Measurements from ENCODE around the gene FOXP1.

Gene FOXP1

DNA sequence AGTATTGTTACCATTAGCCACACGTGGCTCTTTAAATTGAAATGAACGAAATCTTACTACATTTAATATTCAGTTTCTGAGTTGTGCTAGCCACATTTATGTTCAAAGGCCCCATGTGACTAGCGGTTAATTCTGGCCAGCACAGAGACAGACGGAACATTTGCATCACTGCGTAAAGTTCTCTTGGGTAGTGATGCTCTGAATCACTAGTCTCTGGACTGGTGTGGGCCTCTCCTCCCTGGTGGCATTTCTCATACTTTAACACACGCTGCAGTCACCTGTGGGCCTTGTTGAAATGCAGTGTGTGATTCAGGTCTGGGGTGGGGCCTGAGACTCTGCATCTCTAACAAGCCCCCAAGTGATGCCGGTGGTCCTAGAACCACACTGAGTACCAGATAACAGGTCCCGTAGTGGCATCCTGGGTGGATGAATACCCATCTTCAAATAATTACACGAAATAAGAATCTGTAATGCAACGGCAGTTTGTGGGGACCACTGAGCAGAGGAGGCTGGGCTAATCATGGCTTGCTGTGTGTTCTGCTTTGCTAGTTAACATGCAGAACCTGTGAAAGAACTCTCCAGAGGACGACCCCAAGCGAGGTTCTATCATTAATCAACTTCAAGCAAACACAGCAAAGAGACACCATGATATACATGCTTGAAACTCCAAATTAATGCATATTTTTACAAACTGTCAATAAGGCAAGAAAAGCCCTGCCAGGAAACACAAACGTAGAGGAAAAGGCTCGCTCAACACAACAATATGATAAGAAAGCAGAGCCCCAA lies 623.8 kb downstream of the FOXP1 start:
- POLR2A ChIA-PET = no interaction called here
- TF ChIP-seq, protein P1, sequence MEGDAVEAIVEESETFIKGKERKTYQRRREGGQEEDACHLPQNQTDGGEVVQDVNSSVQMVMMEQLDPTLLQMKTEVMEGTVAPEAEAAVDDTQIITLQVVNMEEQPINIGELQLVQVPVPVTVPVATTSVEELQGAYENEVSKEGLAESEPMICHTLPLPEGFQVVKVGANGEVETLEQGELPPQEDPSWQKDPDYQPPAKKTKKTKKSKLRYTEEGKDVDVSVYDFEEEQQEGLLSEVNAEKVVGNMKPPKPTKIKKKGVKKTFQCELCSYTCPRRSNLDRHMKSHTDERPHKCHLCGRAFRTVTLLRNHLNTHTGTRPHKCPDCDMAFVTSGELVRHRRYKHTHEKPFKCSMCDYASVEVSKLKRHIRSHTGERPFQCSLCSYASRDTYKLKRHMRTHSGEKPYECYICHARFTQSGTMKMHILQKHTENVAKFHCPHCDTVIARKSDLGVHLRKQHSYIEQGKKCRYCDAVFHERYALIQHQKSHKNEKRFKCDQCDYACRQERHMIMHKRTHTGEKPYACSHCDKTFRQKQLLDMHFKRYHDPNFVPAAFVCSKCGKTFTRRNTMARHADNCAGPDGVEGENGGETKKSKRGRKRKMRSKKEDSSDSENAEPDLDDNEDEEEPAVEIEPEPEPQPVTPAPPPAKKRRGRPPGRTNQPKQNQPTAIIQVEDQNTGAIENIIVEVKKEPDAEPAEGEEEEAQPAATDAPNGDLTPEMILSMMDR (IDR thresholded peaks at IDR 0.05; ENCODE audit: control extremely low read depth, extremely low read depth, low read depth, missing control alignments) = no peak
- DNase-seq (ENCODE audit: extremely low spot score) = no peak
- CTCF ChIA-PET = no interaction called here

DNA sequence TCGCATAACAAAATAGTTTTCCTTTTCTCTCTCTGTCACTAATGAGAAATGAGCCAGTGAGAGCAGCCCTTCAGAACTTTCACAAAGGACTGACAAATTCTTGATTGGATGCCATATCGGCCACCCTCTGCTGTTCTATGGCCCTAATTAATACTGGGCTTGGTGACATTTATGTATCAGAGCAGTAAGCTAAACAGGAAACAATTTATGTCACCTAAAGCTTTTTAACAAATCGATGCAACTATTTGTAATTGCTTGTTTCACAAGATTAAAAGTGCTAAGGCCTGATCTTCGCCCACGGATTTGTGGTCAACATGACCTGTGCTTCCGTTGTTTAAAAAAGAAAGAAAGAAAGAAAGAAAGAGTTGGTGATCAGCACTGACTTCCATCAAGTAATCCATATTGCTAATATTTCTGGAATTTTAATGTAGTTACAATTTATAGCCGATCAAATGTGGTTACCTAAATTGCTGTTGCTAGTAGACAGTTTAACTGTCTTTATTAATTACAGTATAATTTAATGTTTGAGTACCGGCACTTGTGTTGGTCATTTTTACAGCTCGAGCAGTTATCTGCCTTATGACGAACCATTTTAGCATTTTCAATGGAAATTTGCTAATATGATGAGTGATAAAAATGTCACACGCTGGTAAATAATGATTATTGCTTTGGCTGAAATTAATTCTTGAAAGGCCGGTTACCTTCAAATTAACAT lies 631.3 kb downstream of the FOXP1 start:
- no peak for DNase-seq (ENCODE audit: extremely low spot score)
- TF ChIP-seq, protein P1 (IDR thresholded peaks at IDR 0.05; ENCODE audit: control extremely low read depth, extremely low read depth, low read depth, missing control alignments) = no peak
- CTCF ChIA-PET = interaction anchor here (1.3 to 1.5 kb wide), 2 partner anchors 11 to 13 kb away, joined by 3 to 6 read pairs; no protein-coding TSS in a partner anchor
- POLR2A ChIA-PET = no interaction called here

DNA sequence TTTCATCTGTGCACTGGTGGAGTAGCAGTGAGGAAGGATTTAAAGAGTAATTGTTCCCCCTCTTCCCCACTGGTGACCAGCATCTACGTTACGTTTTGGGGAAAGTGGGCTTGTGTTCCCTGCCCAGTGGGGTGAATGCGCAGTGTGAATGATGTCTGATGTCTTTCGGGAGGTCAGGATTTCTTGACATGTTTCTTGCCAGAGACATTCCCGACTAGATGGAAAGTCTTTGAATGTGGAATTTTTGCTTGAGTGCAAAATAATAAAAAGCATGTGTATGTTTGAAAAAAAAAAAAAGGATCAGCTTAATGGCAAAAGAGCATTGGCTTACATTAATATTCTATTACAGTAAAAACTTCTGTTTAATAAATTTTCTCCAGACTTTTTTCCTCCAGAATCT lies 632.2 kb downstream of the FOXP1 start:
- no peak for DNase-seq (ENCODE audit: extremely low spot score)
- CTCF ChIA-PET = interaction anchor here (1.3 to 1.5 kb wide), 2 partner anchors 12 kb away, joined by 3 to 6 read pairs; no protein-coding TSS in a partner anchor
- TF ChIP-seq, protein P1 (IDR thresholded peaks at IDR 0.05; ENCODE audit: control extremely low read depth, extremely low read depth, low read depth, missing control alignments) = no peak
- POLR2A ChIA-PET = no interaction called here

DNA sequence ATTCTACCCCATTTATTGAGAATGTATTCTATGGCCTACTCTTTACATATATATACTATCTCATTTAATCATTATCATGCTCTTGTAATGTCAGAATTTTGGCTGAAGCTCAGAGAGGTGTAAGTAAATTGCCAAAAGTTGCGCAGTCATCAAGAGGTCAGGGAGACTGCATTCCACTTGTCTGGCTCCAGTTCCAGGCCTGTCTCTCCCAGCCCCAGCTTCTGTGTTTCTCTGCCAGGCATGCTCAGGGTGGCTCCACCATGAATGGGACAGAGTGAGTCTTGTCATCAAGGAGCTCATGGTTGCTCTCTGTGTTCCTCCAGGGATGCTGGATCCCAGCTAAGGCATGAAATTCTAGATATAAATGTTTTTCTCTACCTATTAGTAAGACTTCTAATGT lies 635.9 kb downstream of the FOXP1 start:
- POLR2A ChIA-PET = no interaction called here
- CTCF ChIA-PET = interaction anchor here (1.3 to 1.4 kb wide), 2 partner anchors 10 to 18 kb away, joined by 3 read pairs; no protein-coding TSS in a partner anchor
- TF ChIP-seq, protein P1 (IDR thresholded peaks at IDR 0.05; ENCODE audit: control extremely low read depth, extremely low read depth, low read depth, missing control alignments) = no peak
- no peak for DNase-seq (ENCODE audit: extremely low spot score)

DNA sequence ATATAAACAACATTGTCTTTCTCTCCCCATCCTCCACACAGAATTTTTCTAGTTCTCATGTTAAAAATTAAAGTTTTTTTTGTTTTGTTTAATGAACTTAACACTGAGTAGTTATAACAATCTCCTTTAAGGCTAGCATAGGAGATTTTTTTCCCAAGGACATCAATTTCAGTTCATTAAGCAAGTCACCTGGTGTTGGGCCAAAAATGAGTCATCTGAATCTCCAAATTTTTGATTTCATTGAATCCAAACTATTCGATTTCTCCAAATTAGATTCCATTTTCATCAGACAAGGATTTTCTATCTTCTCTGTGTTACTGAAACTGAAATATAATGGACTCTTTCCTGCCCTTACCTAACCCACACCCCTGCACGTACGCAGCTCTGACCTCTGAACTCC lies 639.6 kb downstream of the FOXP1 start:
- DNase-seq (ENCODE audit: extremely low spot score) = no peak
- ChIA-PET CTCF (no interaction called here), POLR2A (no interaction called here)
- TF ChIP-seq, protein P1 (IDR thresholded peaks at IDR 0.05; ENCODE audit: control extremely low read depth, extremely low read depth, low read depth, missing control alignments) = no peak

DNA sequence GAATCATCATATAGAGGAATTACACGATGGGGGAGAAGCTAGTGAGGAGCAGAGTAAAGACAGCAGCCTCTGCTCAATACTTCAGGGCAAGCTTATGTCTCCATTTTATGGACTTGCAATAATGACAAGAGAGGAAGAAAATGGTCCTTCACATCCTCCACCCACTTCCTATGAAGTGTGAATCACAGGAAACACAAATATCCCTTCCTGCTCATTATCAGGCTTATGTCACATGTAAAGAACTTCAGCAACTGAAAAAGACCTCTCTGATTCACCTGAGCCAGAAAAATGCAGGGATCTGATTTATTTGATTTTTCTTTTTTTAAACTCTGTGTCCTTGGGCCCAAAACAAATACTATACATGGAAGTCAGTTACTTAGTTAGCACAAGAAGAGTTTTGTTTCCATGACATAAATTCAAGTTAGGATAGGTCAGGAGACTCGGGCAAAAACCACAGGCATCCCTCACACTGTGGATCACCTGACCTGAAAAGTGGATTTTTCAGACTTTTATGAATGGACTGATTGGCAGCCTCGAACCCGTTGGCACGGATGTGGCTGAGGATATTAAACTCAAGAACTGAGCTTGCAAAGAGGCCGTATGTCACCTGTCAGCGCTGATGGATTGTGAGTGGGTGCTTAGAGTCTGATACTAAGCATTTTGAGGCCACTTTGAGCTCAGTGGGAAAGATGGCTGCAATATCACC lies 650.3 kb downstream of the FOXP1 start:
- DNase-seq (ENCODE audit: extremely low spot score) = no peak
- CTCF ChIA-PET = no interaction called here
- TF ChIP-seq, protein P1 (IDR thresholded peaks at IDR 0.05; ENCODE audit: control extremely low read depth, extremely low read depth, low read depth, missing control alignments) = no peak
- POLR2A ChIA-PET = no interaction called here

Data from GM10248 (cell line).